Activated CD4-positive, alpha-beta T cell treated with anti-CD3 and anti-CD28 coated beads, Interleukin-2, amount 50 U/mL, for 16 hours (primary cell): ENCODE data around the gene CHST13.
"Not testable (repeated sequence)": the region's sequence is repeated elsewhere in the genome, so short reads cannot be mapped to it uniquely, and the experiment has no call there.

Experiments used
- DNase-seq: peaks from one replicate; pipeline ENCODE4 v3.0.0-alpha.2; 2020

The CHST13 gene

DNA sequence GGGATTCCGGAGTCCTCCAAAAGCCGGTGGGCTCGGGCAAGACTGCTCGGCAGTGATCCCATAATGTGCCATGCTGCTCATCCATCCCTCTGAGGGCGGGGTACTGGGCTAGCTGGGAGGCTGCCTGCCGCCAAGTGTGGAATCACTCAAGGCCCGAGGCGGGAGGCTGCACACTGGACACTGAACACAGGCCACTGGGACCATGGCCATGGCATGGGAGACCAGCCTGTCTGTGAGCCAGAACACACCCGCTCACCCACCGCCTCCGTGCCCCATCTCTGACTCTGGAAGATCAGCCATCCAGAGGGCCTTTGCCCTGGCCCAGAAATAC is 33.4 kb downstream of the CHST13 start:
- no peak for DNase-seq

DNA sequence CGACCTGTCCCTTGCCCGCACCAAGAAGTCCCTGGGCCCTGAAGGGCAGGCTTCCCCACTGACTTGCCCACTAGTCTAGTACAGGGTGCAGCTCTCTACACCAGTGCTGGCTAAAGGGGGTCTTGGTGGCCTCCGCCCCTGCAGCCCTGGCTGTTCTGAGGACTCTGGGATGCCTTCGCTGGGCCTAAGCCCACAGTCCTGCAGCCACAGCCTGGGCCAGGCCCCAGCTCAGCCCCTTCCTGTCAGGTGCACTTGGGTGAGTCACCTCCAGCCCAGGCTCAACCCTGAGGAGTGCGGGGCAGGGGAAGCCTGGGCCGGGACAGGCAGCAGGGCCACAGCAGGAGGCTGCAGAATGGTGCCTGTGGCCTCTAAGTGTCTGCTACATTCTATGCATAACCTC is 33.8 kb downstream of the CHST13 start:
- DNase-seq, result no peak

DNA sequence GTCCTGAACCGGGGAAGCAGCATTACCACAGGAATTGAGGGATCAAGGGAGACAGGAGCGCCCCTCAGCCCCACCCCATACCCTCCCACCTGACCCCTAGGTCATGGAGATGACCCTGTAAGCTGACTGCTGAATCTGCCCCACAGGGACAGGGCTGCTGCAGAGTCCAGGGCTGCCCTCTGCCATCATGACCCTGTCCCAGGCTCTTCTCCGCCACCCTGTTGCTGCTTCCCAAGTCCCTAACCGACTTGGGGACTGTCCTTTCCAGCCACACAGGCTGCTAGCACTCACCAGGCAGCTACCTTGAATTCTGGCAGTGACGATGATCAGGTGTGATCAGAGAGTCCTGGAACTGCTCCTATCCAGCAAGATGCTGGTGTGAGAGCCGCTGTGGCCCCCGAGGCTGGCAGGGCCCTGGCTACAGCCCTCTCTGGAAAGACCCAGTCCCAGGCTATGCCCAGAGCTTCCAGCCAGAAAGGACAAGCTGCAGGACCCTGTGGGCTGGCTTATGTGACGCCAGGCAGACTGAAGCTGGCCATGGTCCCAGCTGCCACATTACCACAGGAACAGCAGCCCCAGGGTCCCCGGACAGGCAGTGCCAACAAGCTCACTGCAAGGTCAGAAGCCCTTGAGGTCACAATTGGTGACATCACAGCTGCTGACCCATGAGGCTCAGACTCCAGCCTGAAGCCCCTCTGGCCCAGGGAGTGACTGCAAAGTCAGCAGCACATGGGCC is 34.5 kb downstream of the CHST13 start, which contains the start of gene C3orf22:
C3orf22 (minus strand) TSS at position 597 of the 736 bp plus-strand sequence. CDS start 5,542 bp downstream, outside the sequence.
- DNase-seq, result no peak

DNA sequence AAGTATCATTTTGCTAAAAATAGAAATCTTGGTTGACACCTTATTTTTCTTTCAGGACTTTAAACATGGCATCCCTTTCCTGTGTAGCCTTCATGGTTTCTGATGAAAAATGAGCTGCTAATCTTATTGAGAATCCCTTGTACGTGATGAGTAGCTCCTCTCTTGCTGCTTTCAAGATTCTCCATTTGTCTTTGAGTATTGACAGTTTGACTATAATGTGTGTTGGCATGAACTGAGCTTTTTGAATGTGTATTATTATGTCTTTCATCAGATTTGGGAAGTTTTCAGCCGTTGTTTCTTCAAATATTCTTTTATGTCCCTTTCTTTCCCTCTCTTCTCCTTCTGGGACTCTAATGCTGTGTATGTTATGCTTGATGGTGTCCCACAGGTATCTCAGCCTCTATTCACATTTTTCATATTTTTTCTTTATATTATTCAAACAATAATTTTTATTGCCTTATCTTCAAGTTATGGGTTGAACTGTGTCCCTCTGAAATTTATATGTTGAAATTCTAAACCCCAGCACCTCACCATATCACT is 38.9 kb downstream of the CHST13 start:
- no peak for DNase-seq

DNA sequence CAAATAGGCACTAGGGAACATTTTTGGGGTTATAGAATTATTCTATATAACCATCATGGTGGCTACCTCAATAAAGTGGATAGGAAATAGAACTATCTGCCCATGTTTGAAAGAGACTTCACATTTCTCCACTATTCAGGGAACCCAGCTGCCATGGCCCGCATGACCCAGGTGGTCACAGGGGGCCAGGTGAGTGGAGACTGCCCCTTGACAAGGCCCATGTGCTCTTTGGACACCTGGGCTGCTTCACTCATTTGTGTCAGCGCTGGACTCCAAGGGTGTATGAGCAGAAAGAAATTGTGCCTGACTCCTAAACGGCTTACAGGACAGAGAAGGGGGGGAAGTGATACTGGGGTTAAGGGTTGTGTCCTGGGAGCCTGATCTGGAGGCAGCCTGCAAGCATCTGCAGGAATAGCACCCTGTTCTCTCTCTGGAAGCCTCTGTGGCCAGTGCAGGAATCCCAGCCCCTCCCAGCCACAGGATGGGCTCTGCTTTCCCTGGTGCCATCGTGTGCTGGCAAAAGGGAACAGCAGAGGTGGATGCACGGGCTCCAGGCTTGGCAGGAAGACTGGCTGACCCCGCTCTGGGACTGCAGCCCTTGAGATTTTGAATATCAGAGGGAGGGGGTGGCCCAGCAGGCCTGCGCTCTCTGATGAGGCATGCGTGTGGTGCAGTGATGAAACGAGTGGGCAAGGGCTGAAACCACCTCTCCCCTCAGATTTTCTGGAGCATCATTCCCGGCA is 43.9 kb downstream of the CHST13 start:
- no peak for DNase-seq

DNA sequence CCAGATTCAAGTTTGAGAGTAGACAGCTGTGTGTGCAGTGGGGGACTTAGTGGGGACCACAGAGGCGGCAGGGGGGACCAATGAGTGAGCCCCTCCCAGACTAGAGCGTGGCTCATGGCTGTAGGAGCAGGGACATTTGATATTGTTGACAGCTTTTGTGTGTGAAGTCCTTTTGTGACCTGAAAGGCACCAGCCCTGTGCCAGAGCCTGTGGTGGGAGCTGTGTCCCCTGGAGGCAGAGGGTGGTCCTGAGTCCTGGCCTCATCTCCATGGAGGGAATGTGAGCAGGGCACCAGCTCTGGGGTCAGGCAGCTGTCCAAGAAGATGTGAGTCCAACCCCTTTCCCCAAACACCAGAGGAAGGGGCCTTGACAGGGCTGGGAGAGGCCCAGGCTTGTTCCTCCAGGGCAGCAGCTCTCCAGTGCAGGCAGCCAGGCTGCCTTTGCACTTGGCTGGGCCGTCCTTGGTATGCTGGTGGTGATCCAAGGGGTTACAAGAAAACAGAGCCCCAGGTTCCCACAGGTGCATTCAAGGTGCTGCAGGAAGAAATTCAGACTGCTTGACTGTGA is 44.9 kb downstream of the CHST13 start:
- no peak for DNase-seq

DNA sequence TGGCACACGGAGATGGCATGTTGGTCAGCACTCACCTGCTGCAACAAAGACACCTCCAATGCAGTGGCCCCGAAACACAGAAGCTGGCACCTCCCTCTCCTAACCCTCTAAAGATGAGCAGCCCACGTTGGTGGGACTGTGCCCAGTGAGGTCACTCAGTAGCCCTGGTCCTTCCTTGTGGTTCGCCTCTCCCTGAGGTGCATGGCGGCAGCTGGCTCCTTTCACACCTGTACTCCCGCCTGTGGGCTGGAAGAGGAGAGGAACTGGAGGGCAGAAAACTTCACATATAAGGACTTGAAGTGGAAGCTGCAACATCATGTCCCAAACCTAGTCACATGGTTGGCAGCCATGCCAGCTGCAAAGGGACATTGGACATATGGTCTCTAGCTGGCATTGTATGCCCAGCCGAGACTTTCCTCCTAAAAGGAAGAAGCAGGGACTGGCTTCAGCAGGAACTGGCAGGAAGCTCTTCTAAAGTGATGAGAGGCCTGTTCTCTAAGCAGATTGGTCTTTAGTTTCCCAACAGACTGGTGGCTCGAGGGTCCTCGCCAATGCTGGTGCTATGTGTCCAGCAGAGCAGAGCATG is 45.5 kb downstream of the CHST13 start:
- DNase-seq, result no peak

DNA sequence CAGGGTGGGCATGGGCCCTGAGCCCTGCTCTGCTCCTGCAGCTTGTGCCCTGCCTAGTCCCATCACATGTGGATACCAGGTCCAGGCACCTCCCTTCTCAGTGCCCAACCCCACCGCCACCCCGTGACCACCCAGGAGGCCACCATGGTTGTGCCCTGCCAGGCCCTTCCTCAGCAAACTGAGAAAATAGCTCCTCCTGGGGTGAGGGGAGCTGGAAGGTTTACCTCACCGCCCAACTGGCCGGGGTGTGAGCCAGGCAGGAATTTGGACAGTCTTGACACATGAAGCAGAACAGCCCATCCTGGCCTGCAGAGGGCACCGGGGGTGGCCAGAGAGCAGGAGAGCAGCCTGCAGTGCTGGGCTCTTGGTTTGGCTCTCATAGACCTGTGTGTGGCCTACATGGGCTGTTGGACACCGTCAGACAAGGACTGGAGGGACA is 46.2 kb downstream of the CHST13 start:
- no peak for DNase-seq

DNA sequence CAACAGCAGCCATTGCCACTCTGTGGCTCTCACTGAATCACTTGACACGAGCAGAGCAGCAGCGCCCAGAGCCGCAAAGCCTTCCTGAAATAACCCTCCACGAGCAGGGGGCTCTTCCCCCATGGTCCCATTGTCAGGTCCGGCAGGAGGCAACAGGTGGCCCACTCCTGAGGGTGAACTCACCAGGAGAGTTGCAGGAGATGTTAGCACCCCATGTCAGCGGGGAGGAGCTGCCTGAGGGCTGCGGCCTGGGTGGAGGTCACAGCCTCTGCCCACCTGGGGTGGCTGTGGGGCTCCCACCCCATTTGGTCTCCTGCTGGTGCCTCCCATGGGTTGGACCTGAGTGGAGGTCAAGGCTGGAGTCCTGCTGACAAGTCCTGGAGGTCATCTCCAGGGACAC is 47.1 kb downstream of the CHST13 start:
- no peak for DNase-seq

DNA sequence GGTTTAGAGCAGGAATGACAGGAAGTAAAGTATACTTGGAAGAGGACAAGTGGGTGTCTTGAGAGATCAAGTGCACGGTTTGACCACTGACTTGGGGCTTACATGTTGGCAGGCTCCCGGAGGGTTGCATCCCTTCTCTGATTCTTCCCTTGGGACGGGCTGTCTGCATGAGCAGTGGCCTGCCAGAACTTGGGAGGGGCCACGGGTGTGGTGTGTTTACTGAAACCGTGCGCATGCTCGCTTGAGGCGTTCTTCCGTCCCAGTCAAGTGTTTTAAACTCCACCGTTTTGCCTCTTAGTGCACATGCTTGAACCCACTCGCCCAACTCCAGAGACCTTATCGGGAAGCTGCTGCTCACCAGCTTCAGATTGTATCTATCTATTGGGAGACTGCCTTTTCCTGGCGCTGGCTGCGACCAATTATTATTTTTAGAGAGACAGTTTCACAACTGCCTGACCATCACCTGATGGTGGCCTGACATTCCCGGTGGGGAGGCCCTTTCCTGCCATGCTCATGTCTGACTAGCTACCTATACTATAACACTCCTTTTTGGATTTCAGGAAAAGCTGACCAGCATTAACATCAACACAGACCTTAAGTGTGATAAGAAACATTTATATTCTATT is 49.6 kb downstream of the CHST13 start:
- DNase-seq, result no peak

DNA sequence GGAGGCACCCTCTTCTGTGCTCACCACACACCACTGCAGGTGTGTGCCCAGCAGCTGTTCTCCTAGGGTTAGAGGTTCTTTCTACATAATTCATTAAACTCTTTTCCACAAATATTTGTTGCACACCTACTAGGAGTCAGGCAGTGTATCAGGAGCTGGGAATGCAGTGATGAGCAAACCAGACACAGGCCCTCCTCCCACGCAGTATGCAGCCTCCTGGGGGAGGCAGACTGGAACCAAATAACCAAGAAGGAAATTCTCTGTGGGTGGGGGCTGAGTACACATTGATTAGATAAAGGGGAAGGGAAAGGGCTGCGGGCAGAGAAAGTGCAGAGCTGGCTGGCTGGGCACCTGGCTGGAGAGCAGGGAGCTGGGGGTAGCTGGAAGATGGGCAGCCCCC is 53.3 kb downstream of the CHST13 start:
- no peak for DNase-seq

DNA sequence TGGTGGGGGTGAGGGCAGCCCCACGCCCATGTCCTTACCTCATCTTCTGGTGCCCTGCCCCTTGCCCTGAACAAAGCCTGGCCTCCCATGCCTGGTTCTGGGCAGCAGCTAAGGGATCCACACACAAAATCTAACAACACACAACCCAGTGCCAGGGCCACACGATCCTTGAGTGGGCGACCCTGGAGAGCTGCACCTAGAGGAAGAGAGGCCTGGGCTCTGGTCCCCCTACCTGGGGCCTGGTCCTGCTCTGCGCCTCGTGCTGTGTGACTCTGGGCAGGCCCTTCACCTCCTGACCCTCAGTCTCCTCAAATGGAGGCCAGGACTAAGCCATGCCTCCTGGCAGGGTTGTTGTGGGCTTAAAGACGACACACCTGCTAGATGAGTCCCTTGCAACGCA is 54.7 kb downstream of the CHST13 start:
- no peak for DNase-seq

DNA sequence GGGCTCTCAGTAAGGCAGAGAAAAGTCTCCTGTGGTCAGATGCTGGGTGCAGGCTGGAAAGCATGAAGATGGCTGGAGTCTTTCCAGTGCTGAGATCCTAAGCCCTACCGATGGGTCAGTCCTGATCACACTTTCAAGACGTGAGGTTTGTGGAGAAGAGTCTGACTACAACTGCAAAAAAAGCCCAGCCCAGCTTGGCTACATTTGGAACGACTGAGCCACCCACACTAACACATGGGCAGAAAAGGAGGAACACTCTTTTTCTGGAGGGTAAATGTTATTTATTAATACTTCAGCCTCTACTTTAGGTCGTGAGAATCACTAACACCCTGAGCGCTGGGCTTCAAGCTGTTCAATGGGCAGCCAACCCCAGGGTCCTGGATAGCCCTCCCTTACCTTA is 56.8 kb downstream of the CHST13 start:
- no peak for DNase-seq

DNA sequence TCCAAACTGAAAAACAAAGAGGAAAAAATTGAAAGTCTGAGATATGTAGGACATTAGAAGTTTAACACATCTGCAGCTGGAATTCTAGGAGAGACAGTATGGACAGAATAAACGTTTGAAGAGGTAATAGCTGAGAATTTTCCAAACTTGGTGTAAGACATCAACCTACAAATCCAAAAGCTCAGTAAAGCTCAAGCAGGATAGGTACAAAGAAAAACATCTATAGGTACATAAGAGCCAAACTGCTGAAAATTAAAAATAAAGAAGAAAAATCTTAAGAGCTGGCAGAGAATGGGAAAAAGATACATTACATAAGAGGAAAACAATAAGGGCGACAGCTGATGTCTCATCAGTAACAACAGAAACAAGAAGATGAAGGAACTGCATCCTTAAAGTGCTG is 57.6 kb downstream of the CHST13 start:
- no peak for DNase-seq

DNA sequence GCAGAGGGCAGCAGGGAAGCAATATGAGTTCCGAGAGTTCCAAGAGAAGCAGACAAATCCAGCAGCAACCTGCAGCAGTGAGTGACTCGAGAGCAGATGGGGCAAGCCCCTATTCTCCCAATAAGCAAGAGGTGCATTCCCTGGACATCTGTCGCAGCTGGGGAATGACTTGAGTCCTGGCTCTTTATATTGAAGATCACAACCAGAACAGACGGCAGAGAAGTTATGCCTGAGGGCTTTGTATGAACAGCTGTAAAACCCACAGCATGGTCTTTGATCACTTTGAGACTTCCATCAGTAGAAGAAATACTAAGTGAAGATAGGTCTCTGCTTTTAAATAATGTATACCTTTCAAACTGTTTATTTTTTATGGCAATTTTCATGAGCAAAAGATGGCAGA is 58.4 kb downstream of the CHST13 start:
- DNase-seq, result no peak

DNA sequence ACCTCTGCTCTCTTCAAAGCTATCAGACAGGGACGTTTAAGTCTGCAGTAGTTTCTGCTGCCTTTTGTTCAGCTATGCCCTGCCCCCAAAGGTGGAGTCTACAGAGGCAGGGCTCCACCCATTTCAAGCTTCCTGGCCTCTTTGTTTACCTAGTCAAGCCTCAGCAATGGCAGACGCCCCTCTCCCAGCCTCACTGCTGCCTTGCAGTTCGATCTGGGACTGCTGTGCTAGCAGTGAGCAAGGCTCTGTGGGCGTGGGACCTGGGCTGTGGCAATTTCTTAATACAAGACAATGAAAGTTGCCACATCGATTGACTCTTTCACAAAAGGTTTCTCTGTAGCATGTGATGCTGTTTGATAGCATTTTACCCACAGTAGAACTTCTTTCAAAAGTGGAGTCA is 67.6 kb downstream of the CHST13 start:
- not testable (repeated sequence) for DNase-seq
